Activated CD8-positive, alpha-beta memory T cell treated with anti-CD3 and anti-CD28 coated beads for 36 hours (primary cell): ENCODE results near the gene NAP1L5. TPM values are rescaled to one million over a fixed set of nuclear protein-coding genes. Genes with fewer than 3 reads are reported as not detected.

ENCODE experiments used
- CTCF ChIA-PET: fragments of 350-600 bp; sonication (Branson Sonifier 250); formaldehyde crosslinking; loops from one replicate; lab custom pipeline; 2021; ENCODE audit warnings: antibody characterized with exemption; lab: Charles Lee
- POLR2A ChIA-PET: fragments of 350-600 bp; sonication (Branson Sonifier 250); formaldehyde crosslinking; loops from one replicate; lab custom pipeline; 2021; ENCODE audit warnings: antibody characterized with exemption; lab: Charles Lee
- total RNA-seq, 2 experiments: library from RNA; stranded (reverse); gene quantifications; one replicate each; pipeline ENCODE4 v1.2.3, GENCODE V29; 2021

NAP1L5 gene
- total RNA-seq, 2 experiments from 2014 or later = 4.9 to 6.0 TPM

- ChIA-PET POLR2A (no interaction called here), CTCF (no interaction called here)
Observed at GRCh38 chr4:88725143-88725542, 27.5 kb upstream of the NAP1L5 start.

DNA sequence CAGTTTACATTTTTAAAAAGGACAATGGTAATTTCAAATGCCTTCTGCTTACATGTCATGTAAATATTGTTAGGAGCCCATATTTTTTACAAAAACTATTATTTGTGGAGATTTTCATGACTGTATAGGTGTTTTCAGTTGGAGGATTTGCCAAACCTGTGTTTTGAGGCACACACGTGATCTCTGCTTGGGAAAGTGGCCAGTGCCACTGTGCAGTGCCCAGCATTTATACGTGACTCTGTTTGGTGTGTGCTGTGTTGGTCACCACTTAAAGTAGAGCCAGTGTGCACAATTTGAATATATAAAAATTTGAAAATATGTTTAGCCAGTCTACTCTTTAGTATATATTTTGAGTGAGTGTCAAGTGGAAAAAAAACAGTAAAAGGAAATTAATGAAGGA is 26.8 kb upstream of the NAP1L5 start:
- ChIA-PET CTCF (no interaction called here), POLR2A (no interaction called here)

DNA sequence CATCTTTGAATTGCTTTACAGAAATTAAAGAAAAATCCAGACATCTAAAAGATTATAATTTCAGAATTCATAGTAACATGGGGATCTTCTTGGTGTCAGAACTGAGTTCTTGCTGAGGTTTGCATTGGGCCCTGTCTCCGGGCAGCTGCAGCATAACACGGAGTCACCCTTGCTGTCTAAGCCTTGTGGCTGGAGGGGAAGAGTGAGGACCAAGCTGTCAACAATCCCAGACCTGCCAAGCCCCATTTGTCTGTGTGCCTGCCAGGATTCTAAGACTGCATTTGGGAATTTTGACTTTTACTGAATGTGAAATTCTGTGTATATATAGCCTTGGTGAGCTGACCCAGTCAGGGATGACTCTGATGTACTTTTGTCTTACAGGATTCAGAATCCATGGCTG is 25.2 kb upstream of the NAP1L5 start:
- ChIA-PET CTCF (no interaction called here), POLR2A (no interaction called here)

DNA sequence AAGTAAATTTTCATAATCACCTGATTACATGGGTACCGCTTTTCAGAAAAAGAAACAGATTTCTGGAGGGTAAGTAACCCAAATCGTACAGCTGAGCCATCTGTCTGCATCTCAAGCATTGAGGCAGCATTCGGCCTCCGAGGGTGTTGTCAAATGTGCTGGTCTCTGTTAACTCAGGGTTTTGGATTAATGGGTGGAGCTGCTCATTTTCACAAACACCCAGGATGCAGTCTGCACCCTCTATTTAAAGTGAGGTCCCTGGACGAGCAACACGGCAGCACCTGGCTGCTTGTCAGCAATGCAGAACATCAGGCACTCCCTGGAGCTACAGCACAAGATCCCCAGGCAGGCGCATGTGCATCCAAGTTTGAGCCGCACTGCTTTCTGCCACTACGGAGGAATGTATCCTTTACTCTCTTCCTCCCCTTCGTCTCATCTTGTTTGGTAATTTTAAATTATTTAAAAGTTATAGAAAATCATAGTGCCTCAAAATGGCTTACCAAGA is 24.7 kb upstream of the NAP1L5 start:
- CTCF ChIA-PET = no interaction called here
- POLR2A ChIA-PET = no interaction called here

GRCh38 chr4:88720451-88721428 is 23.1 kb upstream of the NAP1L5 start:
- CTCF ChIA-PET = no interaction called here
- POLR2A ChIA-PET = interaction anchor here (0.6 kb wide), 1 partner anchor 8 kb away, joined by 5 read pairs; no protein-coding TSS in a partner anchor

- ChIA-PET CTCF (no interaction called here), POLR2A (no interaction called here)
Observed at GRCh38 chr4:88719381-88719780, 21.8 kb upstream of the NAP1L5 start.

DNA sequence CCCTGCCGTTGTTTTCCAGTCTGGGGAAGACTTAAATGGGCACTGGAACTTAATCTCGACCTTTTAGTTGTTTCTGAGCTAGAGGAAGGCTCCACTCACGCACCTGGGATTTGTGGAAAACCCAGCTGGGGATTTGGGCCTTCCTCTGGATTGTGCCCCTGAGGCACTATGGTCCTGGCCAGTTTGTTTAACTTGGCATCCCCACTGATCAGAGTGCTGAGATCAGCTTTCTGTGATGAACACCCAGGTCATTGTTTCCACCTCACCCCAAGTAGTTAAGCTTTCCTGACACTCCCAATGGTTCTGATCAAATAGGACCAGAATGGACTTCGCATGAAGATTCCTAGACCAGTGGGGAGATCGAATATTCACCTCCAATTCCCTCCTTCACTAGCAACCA is 20.5 kb upstream of the NAP1L5 start:
- POLR2A ChIA-PET = no interaction called here

DNA sequence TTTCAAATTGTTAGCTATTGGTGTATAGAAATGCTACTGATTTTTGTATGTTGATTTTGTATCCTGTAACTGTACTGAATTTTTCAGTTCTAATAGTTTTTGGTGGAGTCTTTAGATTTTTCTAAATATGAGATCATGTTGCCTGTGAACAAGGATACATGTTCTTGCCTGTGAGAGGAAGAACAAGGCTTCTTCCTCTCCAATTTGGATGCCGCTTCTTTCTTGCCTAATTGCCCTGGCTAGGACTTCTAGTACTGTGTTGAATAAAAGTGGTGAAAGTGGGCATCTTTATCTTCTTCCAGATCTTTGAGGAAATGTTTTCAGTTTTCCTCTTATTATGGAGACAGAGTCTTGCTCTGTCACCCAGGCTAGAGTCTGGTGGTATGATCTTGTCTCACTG is 16.2 kb upstream of the NAP1L5 start:
- POLR2A ChIA-PET = no interaction called here
- CTCF ChIA-PET = no interaction called here

More for the DNA sequence above, 20.5 kb upstream of the NAP1L5 start:
- CTCF ChIA-PET = no interaction called here

DNA sequence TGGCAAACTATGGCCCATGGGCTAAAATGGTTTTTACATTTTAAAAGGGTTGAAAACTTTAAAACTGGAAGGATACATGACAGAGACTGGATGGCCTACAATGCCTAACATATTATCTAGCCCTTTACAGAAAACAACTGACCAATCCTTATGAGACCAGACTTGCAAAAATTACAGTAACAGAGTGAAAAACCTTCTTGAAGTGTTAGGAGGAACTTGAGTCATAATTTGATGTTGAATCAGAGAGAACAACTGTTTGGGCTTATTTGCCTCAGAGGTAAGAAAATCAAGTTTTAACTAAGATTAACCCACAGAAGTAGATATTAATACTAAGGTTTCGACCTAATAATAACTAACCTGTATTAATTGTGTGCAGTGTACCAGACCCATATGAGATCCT is 12.4 kb upstream of the NAP1L5 start:
- ChIA-PET CTCF (no interaction called here), POLR2A (no interaction called here)

GRCh38 chr4:88706574-88706973 is 8.9 kb upstream of the NAP1L5 start:
- CTCF ChIA-PET = no interaction called here
- POLR2A ChIA-PET = no interaction called here

GRCh38 chr4:88705805-88706492 is 8.3 kb upstream of the NAP1L5 start:
- ChIA-PET POLR2A (no interaction called here), CTCF (no interaction called here)

DNA sequence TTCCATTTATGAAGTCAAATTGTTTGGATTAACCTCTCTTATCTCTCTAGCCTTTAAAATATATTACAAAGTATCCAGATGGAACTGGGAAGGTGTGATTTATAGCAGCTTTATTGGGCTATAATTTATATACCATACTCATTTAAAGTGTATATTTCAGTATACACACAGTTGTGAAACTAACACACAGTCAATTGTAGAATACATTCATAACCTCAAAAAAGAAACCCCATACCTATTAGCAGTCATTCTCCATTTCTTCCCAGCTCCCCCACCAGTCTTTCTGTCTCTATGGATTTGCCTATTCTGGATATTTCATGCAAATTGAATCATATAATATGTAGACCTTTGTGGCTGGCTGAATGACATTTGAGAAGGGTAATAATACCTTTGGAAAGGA is 7.6 kb upstream of the NAP1L5 start:
- ChIA-PET CTCF (no interaction called here), POLR2A (no interaction called here)

GRCh38 chr4:88702782-88703181 is 5.2 kb upstream of the NAP1L5 start:
- ChIA-PET CTCF (no interaction called here), POLR2A (no interaction called here)

GRCh38 chr4:88698519-88698918 is 890 bp upstream of the NAP1L5 start:
- ChIA-PET CTCF (interaction anchor here (0.8 to 1.0 kb wide), 2 partner anchors 15 to 26 kb away, joined by 3 read pairs; no protein-coding TSS in a partner anchor), POLR2A (no interaction called here)

DNA sequence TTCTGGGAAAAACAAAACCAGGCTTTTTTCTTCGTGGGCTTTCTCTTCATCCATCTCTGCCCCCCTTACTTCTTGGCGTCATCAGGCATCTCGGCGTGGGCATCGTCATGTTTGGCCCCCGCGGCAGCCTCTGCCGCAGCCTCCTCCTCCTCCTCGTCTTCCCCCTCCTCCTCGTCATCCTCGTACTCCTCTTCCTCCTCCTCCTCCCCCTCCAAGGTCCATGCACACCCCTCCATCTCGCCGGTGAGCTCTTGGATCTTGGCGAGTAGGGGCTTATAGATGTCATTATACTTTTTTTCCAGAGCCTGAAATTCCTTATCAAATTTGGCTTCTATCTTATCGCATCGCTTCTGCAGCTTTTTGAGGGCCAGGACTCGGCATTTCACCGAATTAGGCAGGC is 488 bp downstream of the NAP1L5 start:
- POLR2A ChIA-PET = no interaction called here
- CTCF ChIA-PET = no interaction called here

DNA sequence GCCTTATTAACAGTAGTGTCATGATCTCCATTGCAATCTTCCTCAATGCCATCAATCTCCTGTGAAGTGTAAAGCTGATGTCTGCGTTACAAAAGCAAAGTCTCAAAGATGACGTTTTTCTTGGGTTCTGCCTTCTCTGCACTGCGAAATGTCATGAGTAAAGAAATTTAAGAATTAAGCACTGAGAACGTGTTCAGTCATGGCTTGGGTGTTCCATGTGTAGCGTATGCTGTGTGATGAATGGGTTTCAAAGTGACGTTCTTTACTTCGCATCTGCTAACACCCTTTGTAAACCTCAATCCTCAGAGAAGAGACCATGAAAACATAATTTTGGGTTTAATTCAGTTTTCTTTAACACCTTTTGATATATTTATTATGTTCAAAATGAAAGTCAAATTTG is 999 bp downstream of the NAP1L5 start:
- ChIA-PET POLR2A (no interaction called here), CTCF (no interaction called here)

- ChIA-PET POLR2A (no interaction called here), CTCF (no interaction called here)
Observed at GRCh38 chr4:88693792-88694191, 3.8 kb downstream of the NAP1L5 start.

- ChIA-PET CTCF (no interaction called here), POLR2A (no interaction called here)
Observed at GRCh38 chr4:88690355-88690754, 7.3 kb downstream of the NAP1L5 start.

DNA sequence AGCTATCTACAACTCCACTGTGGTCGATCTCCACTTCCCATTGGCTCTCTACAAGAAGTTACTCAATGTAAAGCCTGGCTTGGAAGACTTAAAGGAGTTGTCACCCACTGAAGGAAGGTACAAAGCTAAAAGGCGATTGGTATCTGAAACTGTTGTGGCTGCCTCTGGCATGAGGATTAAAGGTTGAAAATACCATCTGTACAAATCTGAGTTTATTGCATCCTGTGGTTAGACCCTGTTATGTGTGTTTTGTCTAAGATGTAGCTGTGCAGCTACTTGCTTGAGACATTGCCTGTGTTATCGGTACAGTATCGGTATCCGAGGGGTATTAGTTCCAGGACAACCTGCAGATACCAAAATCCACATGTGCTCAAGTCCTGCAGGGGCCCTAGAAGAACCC is 16.4 kb downstream of the NAP1L5 start:
- POLR2A ChIA-PET = no interaction called here
- CTCF ChIA-PET = no interaction called here

DNA sequence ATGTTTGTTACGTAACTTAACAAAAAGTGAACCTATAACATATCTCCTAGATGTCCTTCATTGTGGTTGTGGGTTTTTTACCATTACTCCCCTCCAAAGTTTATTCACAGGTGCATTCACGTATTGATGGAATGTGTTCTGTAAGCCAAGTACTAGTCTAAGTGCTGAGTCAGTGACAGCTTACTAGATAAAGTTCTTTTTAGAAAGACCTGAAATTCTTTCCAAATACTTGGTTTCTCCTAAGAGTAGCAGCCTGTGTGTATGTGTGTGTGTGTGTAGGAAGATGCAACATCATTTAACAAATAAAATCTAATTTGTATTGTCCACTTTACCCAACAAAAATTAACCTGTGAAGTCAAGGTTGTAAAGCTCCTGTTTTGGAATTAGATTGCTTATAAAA is 22.1 kb downstream of the NAP1L5 start:
- CTCF ChIA-PET = interaction anchor here (1.1 kb wide), 1 partner anchor 136 kb away, joined by 3 read pairs; no protein-coding TSS in a partner anchor
- POLR2A ChIA-PET = no interaction called here
